CD14-positive monocyte (primary cell): Measurements from ENCODE around the gene HORMAD2. TPM values are rescaled to one million over a fixed set of nuclear protein-coding genes. Genes with fewer than 3 reads are reported as not detected.
A peak's percentile ranks its signal among the peaks of the same experiment; 100 is the strongest.

Experiments used
- DNase-seq, 3 donors: peaks; one replicate each; pipeline ENCODE4 v3.0.0-alpha.2; 2011 to 2022
- H2AFZ ChIP-seq: 2 replicates; pipeline ENCODE4 v1.6.0; 2012; ENCODE audit warnings: mild to moderate bottlenecking, low read depth, low read length, inconsistent platforms; ENCODE audit not compliant: insufficient read depth, poor library complexity, severe bottlenecking
- H3K27ac ChIP-seq, 2 donors: 1 replicate in 1 of 2; 2 replicates in 1 of 2; pipeline ENCODE4 v1.5.1; 2012 to 2013; ENCODE audit warnings: low read length in 2 of 2, control low read depth in 1 of 2, inconsistent platforms in 1 of 2, low read depth in 1 of 2, mild to moderate bottlenecking in 1 of 2
- H3K27me3 ChIP-seq, 2 donors: one replicate each; pipeline versions ENCODE4 v1.6.0 to v1.6.1; 2011 to 2013; ENCODE audit warnings: low read length in 2 of 2; ENCODE audit not compliant: control insufficient read depth in 2 of 2, insufficient read depth in 2 of 2
- H3K36me3 ChIP-seq, 2 donors: replicated peaks in 1 of 2; 1 replicate in 1 of 2; 2 replicates in 1 of 2; pipeline versions ENCODE4 v1.5.1 to v1.6.1; 2012 to 2013; ENCODE audit warnings: low read length in 2 of 2, control low read depth in 1 of 2, inconsistent platforms in 1 of 2, mild to moderate bottlenecking in 1 of 2; ENCODE audit not compliant: insufficient read depth in 2 of 2, control insufficient read depth in 1 of 2
- H3K4me1 ChIP-seq, 2 donors: 1 replicate in 1 of 2; 2 replicates in 1 of 2; pipeline versions ENCODE4 v1.5.1 to v1.6.1; 2012 to 2013; ENCODE audit warnings: low read length in 2 of 2, control low read depth in 1 of 2, inconsistent platforms in 1 of 2, mild to moderate bottlenecking in 1 of 2, moderate library complexity in 1 of 2; ENCODE audit not compliant: insufficient read depth in 2 of 2, control insufficient read depth in 1 of 2
- H3K4me2 ChIP-seq: replicated peaks from 2 replicates; pipeline ENCODE3; 2012; ENCODE audit warnings: low read length, moderate library complexity, mild to moderate bottlenecking; ENCODE audit not compliant: poor library complexity, severe bottlenecking; ENCODE audit errors: extremely low read depth
- H3K4me3 ChIP-seq, 3 experiments: fragments of 200-600 bp in 1 of 3; sonication (generic) in 1 of 3; replicated peaks in 1 of 3; 1 replicate in 2 of 3; 2 replicates in 1 of 3; pipeline ENCODE4 v1.5.1; 2011 to 2013; ENCODE audit warnings: low read length in 3 of 3, mild to moderate bottlenecking in 3 of 3, control low read depth in 2 of 3, low read depth in 2 of 3, inconsistent platforms in 1 of 3, moderate library complexity in 1 of 3
- H3K79me2 ChIP-seq: 2 replicates; pipeline ENCODE4 v1.6.0; 2012; ENCODE audit warnings: mild to moderate bottlenecking, control low read depth, inconsistent platforms, low read length, moderate library complexity; ENCODE audit not compliant: insufficient read depth
- H3K9ac ChIP-seq: 2 replicates; pipeline ENCODE4 v1.6.0; 2017; ENCODE audit warnings: low read length, mild to moderate bottlenecking; ENCODE audit not compliant: insufficient read depth, poor library complexity, severe bottlenecking
- H3K9me3 ChIP-seq, 2 donors: replicated peaks in 1 of 2; 1 replicate in 1 of 2; 2 replicates in 1 of 2; pipeline versions ENCODE4 v1.5.1 to v1.6.1; 2012 to 2013; ENCODE audit warnings: low read length in 2 of 2, control low read depth in 1 of 2; ENCODE audit not compliant: control insufficient read depth in 1 of 2, insufficient read depth in 1 of 2
- H4K20me1 ChIP-seq: 2 replicates; pipeline ENCODE4 v1.6.0; 2012; ENCODE audit warnings: mild to moderate bottlenecking, low read length, control low read depth, moderate library complexity; ENCODE audit not compliant: insufficient read depth
- H3K27ac Mint-ChIP-seq, 7 donors: one replicate each; pipeline ENCODE4 v1.8.0; 2020; ENCODE audit warnings: mild to moderate bottlenecking in 7 of 7, mixed read lengths in 7 of 7, moderate library complexity in 6 of 7, inconsistent platforms in 2 of 7
- H3K27me3 Mint-ChIP-seq, 3 donors: one replicate each; pipeline ENCODE4 v1.8.0; 2021 to 2022; ENCODE audit warnings: low read depth in 3 of 3, mild to moderate bottlenecking in 3 of 3, mixed read lengths in 3 of 3, moderate library complexity in 3 of 3, inconsistent platforms in 1 of 3
- H3K36me3 Mint-ChIP-seq, 2 donors: one replicate each; pipeline ENCODE4 v1.8.0; 2020; ENCODE audit warnings: mixed read lengths in 2 of 2, inconsistent platforms in 1 of 2, mild to moderate bottlenecking in 1 of 2
- H3K4me1 Mint-ChIP-seq: one replicate; pipeline ENCODE4 v1.8.0; 2020; ENCODE audit warnings: mild to moderate bottlenecking, mixed read lengths
- H3K4me3 Mint-ChIP-seq, 2 donors: one replicate each; pipeline ENCODE4 v1.8.0; 2020; ENCODE audit warnings: mild to moderate bottlenecking in 2 of 2, mixed read lengths in 2 of 2, moderate library complexity in 1 of 2
- H3K9me3 Mint-ChIP-seq, 7 donors: one replicate each; pipeline ENCODE4 v1.8.0; 2020 to 2022; ENCODE audit warnings: mixed read lengths in 7 of 7, mild to moderate bottlenecking in 6 of 7, moderate library complexity in 6 of 7, inconsistent platforms in 2 of 7
- CTCF ChIP-seq: fragments of 200-600 bp; IDR thresholded peaks from one replicate; pipeline ENCODE4 v1.8.0; 2022; ENCODE audit warnings: antibody characterized with exemption, mild to moderate bottlenecking
- WGBS: methylation state at CpG from one replicate; pipeline ENCODE4 v1.1.5; 2013; ENCODE audit warnings: missing lambda C conversion rate; ENCODE audit not compliant: insufficient coverage; 5-methylcytosine and 5-hydroxymethylcytosine counted together
- intact Hi-C, 2 donors: fragments of 100-400 bp; cut with micrococcal nuclease; formaldehyde crosslinking; loops; one replicate each; pipeline versions ENCODE4 v1.15.0 to v1.15.1; 2023
- polyA plus RNA-seq, 3 donors: library from polyadenylated mRNA; depleted of rRNA in 1 of 3; unstranded in 2 of 3; stranded (reverse) in 1 of 3; fragments of 300-500 nt in 2 of 3; fragments of >200 nt in 1 of 3; fragmentation: Illumina TruSeq in 2 of 3; gene quantifications; 1 replicate in 2 of 3; 2 replicates in 1 of 3; pipeline ENCODE4 v1.2.3, GENCODE V29; 2012 to 2021

The HORMAD2 gene
- polyA plus RNA-seq, 3 donors, result not detected

GRCh38 chr22:30219049-30219654 lies 138.9 kb downstream of the HORMAD2 start:
- Mint-ChIP-seq H3K9me3 (peaks cover 0 to 5% (median 0%) of the 10 kb centered on the region in 7 donors), H3K27me3 (peaks cover 33 to 40% (median 38%) of the 10 kb centered on the region in 3 donors), H3K27ac (peak overlapping the region in 1 of 7 donors; percentile 15), H3K36me3 (no peaks in the 10 kb centered on the region), H3K4me3 (no peak overlapping the region), H3K4me1 (peaks cover 12% of the 10 kb centered on the region)
- H3K27ac ChIP-seq, result no peak overlapping the region
- peaks cover 0 to 20% of the 10 kb centered on the region in 2 donors for H3K27me3 ChIP-seq
- peaks cover 7 to 14% of the 10 kb centered on the region in 2 donors for H3K4me1 ChIP-seq
- H3K79me2 ChIP-seq, result no peaks in the 10 kb centered on the region
- H3K4me2 ChIP-seq, result no peak overlapping the region
- no peak overlapping the region for H3K4me3 ChIP-seq
- TF ChIP-seq CTCF, result no peak
- no peak for DNase-seq
- 93% methylated on average over 3 of the region's 8 CpGs for WGBS
- H3K36me3 ChIP-seq, result no peaks in the 10 kb centered on the region
- H3K9me3 ChIP-seq, result no peaks in the 10 kb centered on the region
- H2AFZ ChIP-seq, result no peak overlapping the region
- no peak overlapping the region for H3K9ac ChIP-seq
- H4K20me1 ChIP-seq, result no peaks in the 10 kb centered on the region
- intact Hi-C loops, result loop anchor here in 1 of 2 donors (5.0 kb wide), 1 partner anchor 37 kb away; no protein-coding TSS in a partner anchor

- Mint-ChIP-seq H3K27me3 (peaks cover 33 to 41% (median 40%) of the 10 kb centered on the region in 3 donors), H3K27ac (peak overlapping the region in 3 of 7 donors; percentile 14 to 58 (median 25)), H3K9me3 (peaks cover 0 to 3% (median 0%) of the 10 kb centered on the region in 7 donors), H3K4me1 (peaks cover 12% of the 10 kb centered on the region), H3K36me3 (no peaks in the 10 kb centered on the region), H3K4me3 (peak overlapping the region in 1 of 2 donors; percentile 41)
- intact Hi-C loops, result loop anchor here in 1 of 2 donors (5.0 kb wide), 1 partner anchor 37 kb away; no protein-coding TSS in a partner anchor
- no peak overlapping the region for H3K27ac ChIP-seq
- H3K79me2 ChIP-seq, result no peaks in the 10 kb centered on the region
- H3K27me3 ChIP-seq, result peaks cover 0 to 20% of the 10 kb centered on the region in 2 donors
- H3K4me2 ChIP-seq, result no peak overlapping the region
- H3K9me3 ChIP-seq, result no peaks in the 10 kb centered on the region
- TF ChIP-seq CTCF, result no peak
- peaks cover 6 to 9% of the 10 kb centered on the region in 2 donors for H3K4me1 ChIP-seq
- no peak overlapping the region for H2AFZ ChIP-seq
- no peak for DNase-seq
- no peak overlapping the region for H3K4me3 ChIP-seq
- no peaks in the 10 kb centered on the region for H3K36me3 ChIP-seq
- no peaks in the 10 kb centered on the region for H4K20me1 ChIP-seq
- no peak overlapping the region for H3K9ac ChIP-seq
These were observed 139.5 kb downstream of the HORMAD2 start for GRCh38 chr22:30219668-30220278.
